Measurements from ENCODE around the gene DOCK6.

DOCK6 gene

DNA sequence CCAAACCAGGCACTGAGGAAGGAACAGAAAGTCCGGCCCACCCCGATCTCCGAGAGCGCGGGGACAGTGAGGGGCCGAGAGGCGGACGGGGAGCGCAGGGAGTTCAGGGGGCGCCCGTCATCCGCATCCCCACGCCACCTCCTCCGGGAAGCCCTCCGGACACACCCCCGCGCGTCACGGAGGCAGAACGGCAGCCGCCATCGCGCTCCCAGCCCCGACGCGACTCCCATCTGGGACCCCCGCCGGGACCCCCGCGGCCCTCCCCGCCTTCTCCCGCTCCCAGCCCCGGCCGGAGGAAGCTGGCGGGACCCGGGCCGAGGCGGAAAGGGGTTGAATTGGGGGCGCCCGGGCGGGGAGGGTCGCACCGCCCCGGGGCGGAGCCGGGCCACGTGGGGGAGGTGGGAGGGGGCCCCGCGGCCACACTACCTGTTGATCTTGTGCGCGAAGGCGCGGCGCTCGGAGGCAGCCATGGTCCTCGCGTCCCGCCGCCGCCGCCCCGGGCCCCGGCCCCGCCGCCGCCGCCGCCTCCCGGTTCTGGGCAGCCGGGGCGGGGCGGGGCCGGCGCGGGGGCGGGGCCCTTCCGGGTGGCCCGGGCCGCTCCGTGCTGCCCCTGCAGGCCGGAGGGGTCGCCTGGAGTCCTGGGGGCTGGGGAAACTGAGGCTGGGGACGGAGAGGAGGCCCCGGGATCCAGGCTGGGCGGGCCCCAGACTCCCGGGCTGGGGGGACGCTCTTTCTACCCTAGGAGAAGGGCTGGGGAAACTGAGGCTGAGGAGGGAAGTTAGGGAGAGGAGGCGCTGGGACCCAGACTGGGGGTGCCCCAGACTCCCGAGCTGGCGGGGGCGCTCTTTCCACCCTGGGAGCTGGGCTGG is at the start of gene DOCK6:
TSS of gene DOCK6 (minus strand) at position 554 of the 869 bp plus-strand sequence. CDS start at position 470, 84 bp downstream.
- no peak for FAIRE-seq

DNA sequence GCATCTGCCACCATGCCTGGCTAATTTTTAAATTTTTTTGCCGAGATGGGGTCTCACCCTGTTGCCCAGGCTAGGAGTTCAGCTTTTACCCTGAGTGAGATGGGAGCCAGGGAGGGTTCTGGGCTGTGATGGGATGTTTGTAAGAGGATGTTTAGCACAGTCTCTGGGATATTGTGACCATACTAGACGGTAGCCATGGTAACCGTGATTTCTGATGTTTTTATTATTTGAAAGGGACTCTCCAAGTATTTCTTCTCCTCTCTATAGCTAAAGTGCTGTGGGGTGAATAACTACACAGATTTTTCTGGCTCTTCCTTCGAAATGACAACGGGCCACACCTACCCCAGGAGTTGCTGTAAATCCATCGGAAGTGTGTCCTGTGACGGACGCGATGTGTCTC is 44.0 kb upstream of the DOCK6 start:
- no peak for FAIRE-seq

- no peak for FAIRE-seq
These were observed 42.6 kb upstream of the DOCK6 start for GRCh38 chr19:11304936-11305335.

DNA sequence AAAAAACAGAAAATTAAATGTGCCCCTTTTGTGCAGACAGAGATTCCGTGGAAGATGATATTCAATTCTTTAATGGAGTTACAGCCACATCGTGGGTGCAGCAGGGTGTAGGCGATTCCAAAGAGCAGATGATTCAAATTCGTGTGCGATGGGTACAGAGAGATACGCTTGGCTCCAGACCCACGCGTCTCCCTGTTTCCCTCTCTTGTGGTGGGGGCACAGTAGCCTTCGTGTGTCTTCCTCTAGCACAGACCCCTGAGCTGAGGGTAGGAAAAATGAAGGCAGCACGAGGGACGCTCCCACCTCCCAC is 38.4 kb upstream of the DOCK6 start:
- FAIRE-seq, result no peak

- FAIRE-seq, result no peak
These were observed 37.9 kb upstream of the DOCK6 start for GRCh38 chr19:11299946-11300810.

DNA sequence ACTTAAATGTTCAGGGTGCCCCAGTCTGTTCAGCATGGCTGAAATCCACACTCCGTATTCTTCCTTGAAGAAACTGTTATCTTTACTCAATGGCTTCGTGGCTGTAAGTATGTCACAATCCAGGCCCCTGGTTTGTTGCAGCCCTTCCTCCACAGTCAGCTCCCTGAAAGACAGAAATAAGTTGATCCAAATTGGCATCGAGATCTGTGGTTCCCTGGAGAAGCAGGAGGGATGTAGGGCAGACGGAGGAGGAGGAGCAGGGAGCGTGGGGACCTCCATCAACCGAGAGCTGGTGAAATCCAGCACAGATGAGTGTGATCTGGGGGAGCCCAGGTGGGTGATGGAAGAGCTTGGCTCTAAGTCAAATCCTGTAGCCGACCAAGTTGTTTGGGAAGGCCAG is 33.9 kb upstream of the DOCK6 start:
- no peak for FAIRE-seq

- no peak for FAIRE-seq
These were observed 33.4 kb upstream of the DOCK6 start, which contains the start of gene TSPAN16 for GRCh38 chr19:11295665-11296245. Gene TSPAN16 (plus strand): TSS chr19:11296160. CDS start chr19:11296298, 138 bp downstream.

GRCh38 chr19:11295180-11295579 is 32.9 kb upstream of the DOCK6 start:
- FAIRE-seq, result no peak

- peak; percentile 49 for FAIRE-seq
These were observed 31.4 kb upstream of the DOCK6 start for GRCh38 chr19:11293433-11294389.

DNA sequence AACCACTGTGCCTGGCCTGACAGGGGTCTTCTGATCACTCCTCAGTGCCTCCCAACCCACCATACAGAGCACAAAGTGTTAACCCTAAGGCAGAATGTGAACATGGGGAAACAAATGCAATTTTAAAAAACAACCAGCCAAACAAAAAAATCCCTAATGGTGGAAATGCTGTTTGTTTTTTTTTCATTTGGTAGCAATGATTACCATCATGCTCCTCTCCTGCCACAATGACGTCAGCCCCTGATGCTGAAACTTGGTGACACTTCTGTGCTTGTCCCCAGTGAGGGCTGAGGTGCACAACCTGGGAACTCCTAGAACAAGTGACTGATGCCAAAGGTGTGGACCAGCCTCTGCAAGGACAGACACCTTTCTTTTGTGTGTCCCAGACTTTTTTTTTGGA is 29.7 kb upstream of the DOCK6 start:
- FAIRE-seq, result no peak

GRCh38 chr19:11291415-11291814 is 29.1 kb upstream of the DOCK6 start:
- FAIRE-seq, result no peak

DNA sequence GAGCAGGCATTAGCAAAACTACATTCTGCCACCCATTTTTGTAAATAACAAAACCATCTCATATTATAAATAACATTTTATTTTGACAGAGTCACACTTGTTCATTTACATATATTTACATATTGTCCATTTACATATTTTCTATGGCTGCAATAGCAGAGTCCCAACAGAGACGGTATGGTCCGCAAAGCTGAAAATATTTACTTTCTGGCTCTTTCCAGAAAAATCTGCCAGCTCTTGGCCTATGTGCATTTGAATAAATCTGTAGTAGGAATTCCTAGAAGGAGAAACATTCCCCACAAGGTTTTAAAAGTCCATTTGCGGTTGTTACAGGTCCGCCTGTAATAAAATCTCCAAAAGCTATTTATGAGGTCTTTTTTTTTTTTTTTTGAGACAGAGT is 27.9 kb upstream of the DOCK6 start:
- no peak for FAIRE-seq

GRCh38 chr19:11288349-11288748 is 26.0 kb upstream of the DOCK6 start:
- no peak for FAIRE-seq

- no peak for FAIRE-seq
These were observed 24.1 kb upstream of the DOCK6 start for GRCh38 chr19:11286312-11286974.

DNA sequence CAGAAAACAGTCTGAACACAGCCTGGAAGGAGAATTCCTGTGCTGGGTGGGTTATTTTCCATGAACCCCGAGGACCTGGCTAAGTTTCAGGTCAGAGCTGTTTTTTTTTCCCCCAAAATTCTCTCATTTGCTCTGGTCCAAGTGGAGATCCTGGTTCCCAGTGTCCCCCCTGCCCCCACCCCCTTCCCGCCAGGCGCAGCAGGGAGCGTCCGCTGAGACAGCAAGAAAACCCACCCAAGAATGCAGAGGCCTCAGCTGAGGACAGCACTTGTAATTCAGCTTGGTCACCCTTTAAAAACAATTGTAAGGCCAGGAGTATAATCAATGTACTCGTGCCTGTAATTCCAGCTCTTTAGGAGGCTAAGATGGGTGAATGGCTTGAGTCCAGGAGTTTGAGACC is 22.2 kb upstream of the DOCK6 start:
- FAIRE-seq, result no peak

DNA sequence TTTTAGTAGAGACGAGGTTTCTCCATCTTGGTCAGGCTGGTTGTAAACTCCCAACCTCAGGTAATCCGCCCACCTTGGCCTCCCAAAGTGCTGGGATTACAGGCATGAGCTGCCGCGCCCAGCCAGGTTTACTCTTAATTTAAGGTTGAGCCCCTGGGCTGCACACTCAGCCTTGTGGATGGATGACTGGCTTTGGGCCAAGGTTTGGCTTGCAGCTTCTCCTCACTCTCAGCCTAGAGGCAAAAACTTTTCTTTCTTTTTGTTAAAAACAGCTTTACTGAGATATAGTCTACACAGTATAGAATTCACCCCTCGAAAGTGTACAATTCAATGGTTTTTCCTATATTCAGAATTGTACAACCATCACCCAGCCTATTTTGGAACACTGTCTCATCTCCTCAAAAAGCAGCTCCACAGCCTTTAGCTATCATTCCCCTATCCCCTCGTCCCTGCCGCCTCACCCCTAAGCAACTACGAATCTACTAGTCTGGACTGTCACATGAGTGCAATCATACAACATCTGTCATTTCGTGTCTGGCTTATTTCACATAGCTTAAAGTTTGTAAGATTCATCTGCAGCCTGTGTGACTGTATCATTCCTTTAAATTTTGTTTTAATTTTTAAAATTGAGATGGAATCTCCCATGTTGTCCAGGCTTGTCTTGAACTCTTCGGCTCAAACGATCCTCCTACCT is 19.2 kb upstream of the DOCK6 start:
- no peak for FAIRE-seq

DNA sequence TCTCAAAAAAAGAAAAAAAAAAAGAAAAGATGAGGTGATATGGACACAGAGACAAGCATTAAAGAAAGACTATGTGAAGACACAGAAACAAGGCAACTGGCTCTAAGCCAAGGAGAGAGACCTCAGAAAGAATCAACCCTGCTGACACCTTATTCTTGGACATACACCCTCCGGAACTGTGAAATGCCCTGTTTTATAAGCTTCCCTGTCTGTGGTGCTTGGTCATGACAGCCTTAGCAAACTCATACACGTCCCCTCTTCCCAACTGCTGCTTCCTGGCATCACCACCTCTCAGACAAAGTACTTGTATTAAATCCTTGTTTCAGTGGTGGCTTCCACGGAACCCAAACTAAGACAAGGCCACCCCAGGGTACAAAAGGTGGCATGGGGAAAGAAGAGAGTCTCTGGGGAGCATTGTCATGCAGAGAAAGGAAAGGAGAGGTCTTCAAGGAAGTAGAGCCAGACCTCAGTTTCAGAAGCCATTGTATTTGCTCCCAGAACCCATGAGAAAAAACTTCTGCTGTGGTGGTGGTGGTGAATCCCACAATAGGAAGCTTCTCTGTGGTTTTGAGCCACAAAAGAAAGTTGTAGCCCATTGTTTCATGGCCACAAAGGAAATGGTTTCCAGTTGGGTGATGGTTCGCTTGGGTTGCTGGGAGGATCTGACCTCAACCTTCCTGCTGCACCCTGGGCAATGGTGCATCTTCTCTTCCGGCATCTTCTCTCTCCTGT is 17.3 kb upstream of the DOCK6 start:
- no peak for FAIRE-seq

DNA sequence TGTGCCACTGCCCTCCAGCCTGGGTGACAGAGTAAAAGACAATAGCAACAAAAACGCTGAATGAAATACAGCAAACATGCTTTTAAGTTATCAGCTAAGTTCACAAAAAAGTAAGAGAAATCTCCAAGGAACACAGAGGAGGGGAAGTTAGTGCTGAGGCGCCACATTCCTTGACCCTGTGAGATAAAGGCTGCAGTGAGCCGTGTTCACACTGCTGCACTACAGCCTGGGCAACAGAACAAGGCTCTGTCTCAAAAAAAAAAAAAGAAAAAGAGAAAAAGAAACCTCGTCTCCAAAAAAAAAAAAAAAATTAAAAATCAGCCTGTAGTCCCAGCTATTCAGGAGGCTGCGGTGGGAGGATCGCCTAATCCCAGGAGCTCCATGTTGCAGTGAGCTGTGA is 16.3 kb upstream of the DOCK6 start:
- FAIRE-seq, result no peak

- FAIRE-seq, result no peak
These were observed 12.3 kb upstream of the DOCK6 start for GRCh38 chr19:11274533-11275086.

GRCh38 chr19:11273989-11274388 is 11.7 kb upstream of the DOCK6 start:
- FAIRE-seq, result no peak
